A375 (cell line): ENCODE measurements around the gene TTC4. TPM values are rescaled to one million over a fixed set of nuclear protein-coding genes. Genes with fewer than 3 reads are reported as not detected.

Source experiments
- total RNA-seq: library from RNA; depleted of rRNA; stranded (reverse); fragments of >200 nt; shearing (Covaris generic); gene quantifications from 2 replicates; pipeline ENCODE4 v1.2.3, GENCODE V29; 2014; rRNA removed

TTC4 gene, protein sequence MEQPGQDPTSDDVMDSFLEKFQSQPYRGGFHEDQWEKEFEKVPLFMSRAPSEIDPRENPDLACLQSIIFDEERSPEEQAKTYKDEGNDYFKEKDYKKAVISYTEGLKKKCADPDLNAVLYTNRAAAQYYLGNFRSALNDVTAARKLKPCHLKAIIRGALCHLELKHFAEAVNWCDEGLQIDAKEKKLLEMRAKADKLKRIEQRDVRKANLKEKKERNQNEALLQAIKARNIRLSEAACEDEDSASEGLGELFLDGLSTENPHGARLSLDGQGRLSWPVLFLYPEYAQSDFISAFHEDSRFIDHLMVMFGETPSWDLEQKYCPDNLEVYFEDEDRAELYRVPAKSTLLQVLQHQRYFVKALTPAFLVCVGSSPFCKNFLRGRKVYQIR
- total RNA-seq = 20.6 and 21.2 TPM in 2 replicates

DNA sequence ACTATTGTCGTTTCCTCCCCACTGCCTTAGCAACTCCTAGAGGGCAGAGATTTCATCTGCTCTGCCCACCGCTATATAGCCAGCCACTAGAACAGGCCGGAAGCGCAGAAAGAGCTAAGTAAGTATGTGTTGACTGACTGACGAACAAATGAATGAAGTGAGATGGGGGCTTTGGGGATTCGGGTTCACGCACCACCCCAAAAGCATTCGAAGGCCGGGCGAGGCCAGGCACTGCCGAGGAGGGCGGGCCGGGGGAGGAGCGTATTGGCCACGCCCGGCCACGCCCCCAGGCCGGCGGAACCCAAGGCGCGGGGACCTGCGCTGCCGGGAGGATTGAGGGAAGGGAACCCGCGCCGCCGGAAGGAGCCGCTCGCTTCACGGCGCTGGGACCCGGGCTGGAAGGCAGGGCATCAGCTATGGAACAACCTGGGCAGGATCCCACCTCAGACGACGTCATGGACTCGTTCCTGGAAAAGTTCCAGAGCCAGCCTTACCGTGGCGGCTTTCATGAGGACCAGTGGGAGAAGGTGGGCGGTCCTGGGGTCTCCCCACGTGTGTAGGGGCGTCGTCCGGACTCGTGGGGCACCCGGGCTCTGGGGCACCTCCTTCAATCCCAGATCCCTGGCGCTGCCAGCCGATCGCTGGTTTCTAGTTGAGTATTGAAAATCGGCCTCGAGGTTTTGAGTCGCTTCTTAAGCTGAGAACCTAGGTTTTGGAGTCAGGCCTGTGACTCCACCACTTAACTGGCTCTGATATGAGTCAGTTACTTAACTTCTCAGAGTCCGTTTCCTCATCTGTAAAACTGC lies at the start of gene TTC4:
TTC4 (plus strand) TSS at position 369 of the 806 bp plus-strand sequence; CDS start at position 417, 48 bp downstream.

GRCh38 chr1:54764133-54764921 lies 48.7 kb downstream of the TTC4 start, which contains the start of gene PARS2:
PARS2 (minus strand) TSS chr1:54764523; CDS start chr1:54759161, 5,362 bp downstream.

Other genes starting within 250 kb of the TTC4 start
- gene ACOT11, start 167.6 kb upstream of the TTC4 start, total RNA-seq = 0.30 and 1.3 TPM in 2 replicates
- not detected in 2 replicates for gene FAM151A, start 92.3 kb upstream of the TTC4 start, total RNA-seq
- not detected in 2 replicates for gene MROH7, start 74.1 kb upstream of the TTC4 start, total RNA-seq
- gene PARS2, start 48.7 kb downstream of the TTC4 start, total RNA-seq = 3.8 and 5.1 TPM in 2 replicates
- gene TTC22, start 85.5 kb downstream of the TTC4 start, total RNA-seq = not detected in 2 replicates
- gene DHCR24, start 171.3 kb downstream of the TTC4 start, total RNA-seq = 78.6 and 86.3 TPM in 2 replicates